Gastroesophageal sphincter (tissue), 3 donors: ENCODE measurements around the gene FIGNL2.

Source experiments
- CTCF ChIP-seq, 4 experiments: fragments of 200-600 bp in 2 of 4; fragments of 450-650 bp in 2 of 4; sonication (generic) in 1 of 4; IDR thresholded peaks; one replicate each; pipeline ENCODE4 v1.5.1; 2017 to 2019; ENCODE audit warnings: antibody characterized with exemption in 4 of 4, mild to moderate bottlenecking in 2 of 4, moderate library complexity in 2 of 4
- EP300 ChIP-seq: sonication (generic); formaldehyde crosslinking; IDR thresholded peaks from one replicate; pipeline ENCODE4 v1.6.1; 2017; ENCODE audit warnings: antibody characterized with exemption, mild to moderate bottlenecking
- POLR2AphosphoS5 ChIP-seq: sonication (generic); formaldehyde crosslinking; IDR thresholded peaks from one replicate; pipeline ENCODE4 v1.6.1; 2017; ENCODE audit warnings: antibody characterized with exemption

- TF ChIP-seq CTCF (IDR thresholded peaks at IDR 0.05) (no peak), EP300 (no peak), POLR2AphosphoS5 (no peak)
These were observed 47.0 kb upstream of the FIGNL2 start for GRCh38 chr12:51895378-51896135.
